NCI-H2081 treated with DMSO at 0.1 percent for 48 hours (cell line): Measurements from ENCODE around the gene METTL27.
"Not testable (repeated sequence)": the region's sequence is repeated elsewhere in the genome, so short reads cannot be mapped to it uniquely, and the experiment has no call there.

Experiments
- DNase-seq: peaks from one replicate; lab custom pipeline; 2025; lab: John Stamatoyannopoulos, UW

Gene METTL27, protein sequence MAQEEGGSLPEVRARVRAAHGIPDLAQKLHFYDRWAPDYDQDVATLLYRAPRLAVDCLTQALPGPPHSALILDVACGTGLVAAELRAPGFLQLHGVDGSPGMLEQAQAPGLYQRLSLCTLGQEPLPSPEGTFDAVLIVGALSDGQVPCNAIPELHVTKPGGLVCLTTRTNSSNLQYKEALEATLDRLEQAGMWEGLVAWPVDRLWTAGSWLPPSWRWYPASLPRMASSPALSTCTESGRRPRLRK

DNA sequence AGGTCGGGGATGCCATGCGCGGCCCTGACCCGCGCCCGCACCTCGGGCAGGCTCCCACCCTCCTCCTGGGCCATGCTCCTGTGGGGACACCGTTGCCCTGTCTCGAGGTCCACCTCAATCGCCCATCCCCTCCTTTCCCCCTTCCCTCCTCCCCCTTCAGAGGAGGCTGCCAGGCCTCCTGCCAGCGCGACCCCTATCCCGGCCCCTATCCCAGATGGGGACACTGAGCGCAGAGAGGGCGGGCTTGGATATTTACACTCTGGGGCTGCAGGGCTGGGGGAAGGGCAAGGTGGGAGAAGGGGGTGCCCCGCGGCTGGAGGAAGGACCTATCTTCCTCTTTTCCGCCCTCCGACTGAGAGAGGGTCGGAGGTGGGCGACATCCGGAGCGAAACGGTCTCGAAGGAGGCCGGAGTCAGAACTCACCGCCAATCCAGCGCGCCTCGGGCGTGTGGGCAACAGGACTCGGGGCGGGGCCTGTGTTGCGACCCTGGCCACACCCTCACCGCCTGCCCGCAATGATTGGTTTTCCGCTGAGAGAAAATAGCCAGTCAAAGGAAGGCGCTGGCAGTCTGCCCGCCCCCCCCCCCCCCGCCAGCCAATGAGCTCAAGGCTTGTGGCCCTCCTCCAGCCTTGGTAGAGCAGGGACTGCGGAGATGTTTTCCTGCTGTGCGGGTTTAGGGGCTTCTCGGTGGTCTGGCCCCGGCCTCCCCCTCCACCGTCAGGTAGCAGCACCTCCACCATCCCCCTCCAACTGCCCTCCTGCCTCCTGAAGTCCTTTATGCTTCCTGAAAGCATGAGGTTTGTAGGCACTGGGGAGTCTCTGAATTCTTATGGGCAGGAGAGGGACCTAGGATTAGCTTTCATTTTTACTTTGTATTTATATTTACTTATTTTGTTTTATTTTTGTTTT is at the start of gene METTL27:
TSS of gene METTL27 (minus strand) at position 450 of the 910 bp plus-strand sequence. CDS start at position 74, 376 bp downstream.
- peak; percentile 78 for DNase-seq

GRCh38 chr7:73891178-73891885 is 49.0 kb upstream of the METTL27 start:
- DNase-seq, result no peak

GRCh38 chr7:73890555-73891147 is 48.3 kb upstream of the METTL27 start:
- no peak for DNase-seq

GRCh38 chr7:73888959-73889358 is 46.6 kb upstream of the METTL27 start:
- DNase-seq, result no peak

DNA sequence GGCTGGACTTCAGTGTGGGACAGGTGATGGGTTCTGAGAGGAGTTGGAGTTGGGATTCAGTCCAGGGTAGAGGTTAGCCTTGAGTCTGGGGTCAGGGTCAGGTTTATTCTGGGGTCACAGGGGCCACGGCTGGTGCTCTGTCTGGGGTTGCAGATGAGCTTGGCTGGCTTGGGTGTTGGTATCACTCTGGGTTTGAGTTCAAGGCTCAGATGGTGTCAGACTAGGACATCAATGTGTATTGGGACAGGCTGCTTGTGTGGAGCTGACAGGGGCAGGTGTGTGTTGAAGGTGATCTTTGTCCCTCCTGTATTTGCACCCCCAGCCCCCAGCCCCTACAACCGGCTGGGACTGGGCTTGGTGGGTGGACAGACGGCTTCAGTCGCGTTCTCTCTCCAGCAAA is 45.4 kb upstream of the METTL27 start:
- DNase-seq, result no peak

GRCh38 chr7:73885975-73886798 is 43.9 kb upstream of the METTL27 start:
- no peak for DNase-seq

- no peak for DNase-seq
Observed at GRCh38 chr7:73885433-73885974, 43.2 kb upstream of the METTL27 start.

DNA sequence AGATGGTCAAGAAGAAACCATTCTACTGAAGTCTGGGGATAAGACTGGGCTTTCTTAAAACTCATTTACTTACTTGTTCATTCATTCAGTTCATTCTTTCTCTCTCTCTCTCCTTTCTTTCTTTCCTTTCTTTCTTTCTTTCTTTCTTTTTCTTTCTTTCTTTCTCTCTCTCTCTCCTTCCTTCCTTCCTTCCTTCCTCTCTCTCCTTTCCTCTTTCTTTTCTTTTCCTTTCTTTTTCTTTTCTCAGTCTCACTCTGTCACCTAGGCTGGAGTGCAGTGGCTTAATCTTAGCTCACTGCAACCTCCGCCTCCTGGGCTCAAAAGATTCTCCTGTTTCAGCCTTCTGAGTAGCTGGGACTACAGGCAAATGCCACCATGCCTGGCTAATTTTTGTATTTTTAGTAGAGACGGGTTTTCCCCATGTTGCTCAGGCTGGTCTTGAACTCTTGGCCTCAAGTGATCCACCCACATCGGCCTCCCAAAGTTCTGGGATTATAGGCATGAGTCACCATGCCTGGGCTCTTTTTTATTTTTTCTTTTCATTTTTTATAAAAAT is 42.6 kb upstream of the METTL27 start:
- not testable (repeated sequence) for DNase-seq

- no peak for DNase-seq
Observed at GRCh38 chr7:73882047-73882402, 39.7 kb upstream of the METTL27 start.

- no peak for DNase-seq
Observed at GRCh38 chr7:73881352-73882046, 39.2 kb upstream of the METTL27 start.

- no peak for DNase-seq
Observed at GRCh38 chr7:73880755-73881328, 38.5 kb upstream of the METTL27 start.

GRCh38 chr7:73879977-73880681 is 37.8 kb upstream of the METTL27 start:
- no peak for DNase-seq

DNA sequence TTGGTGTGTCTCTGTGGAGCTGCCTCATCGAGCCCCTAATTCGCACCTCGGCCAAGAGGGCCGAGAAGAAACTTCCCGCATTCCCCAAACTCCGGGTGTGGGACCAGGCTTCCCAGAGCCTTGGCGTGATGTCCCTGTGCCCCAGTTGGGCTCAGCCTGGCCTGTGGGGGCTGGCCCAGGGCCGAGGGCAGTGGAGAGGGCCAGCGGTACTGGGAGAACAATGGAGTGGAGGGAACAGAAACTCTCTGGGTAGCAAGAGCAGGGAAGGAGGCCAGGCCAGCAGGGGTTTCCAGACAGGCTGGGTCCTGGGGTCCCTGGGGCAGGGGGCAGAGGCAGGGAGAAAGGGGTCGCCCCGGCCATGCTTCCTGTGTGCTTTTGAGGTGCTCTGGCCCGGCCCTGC is 34.7 kb upstream of the METTL27 start:
- no peak for DNase-seq

GRCh38 chr7:73876361-73876760 is 34.0 kb upstream of the METTL27 start:
- DNase-seq, result no peak

DNA sequence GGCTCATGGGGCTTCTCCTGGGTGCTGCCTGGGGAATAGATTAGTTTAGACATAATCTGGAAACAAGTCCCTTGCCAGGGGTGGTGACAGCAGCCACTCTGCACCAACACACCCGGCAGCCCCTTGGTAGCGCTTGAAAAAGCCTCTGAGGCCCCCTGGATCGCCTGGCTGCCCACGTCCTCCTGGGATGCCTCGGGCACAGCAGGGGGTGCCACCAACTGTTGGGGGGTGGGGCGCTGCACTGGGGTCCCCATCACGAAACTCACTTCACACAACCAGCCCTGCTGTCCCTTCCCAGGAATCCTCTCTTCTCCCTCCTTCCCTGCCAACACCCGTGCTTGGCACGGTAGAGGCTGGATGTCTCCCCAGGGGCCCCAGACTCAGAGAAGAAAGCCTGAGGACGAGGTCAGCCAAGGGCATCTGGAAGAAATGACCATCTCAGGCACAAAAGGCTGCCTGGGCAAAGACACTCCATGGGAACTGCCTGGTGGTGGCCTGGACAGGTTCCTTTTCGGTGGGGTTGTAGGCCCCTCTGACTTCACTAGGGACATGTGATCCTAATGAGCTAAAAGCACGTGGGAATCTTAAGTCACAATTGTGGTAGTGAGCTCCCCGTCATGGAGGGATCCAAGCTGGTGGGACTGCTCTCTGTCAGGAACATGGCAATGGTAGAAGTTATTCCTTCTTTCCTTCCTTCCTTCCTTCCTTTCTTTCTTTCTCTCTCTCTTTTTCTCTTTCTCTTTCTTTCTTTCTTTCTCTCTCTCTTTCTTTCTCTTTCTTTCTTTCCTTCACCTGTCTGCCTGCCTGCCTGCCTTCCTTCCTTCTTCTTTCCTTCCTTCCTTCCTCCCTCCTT is 30.0 kb upstream of the METTL27 start:
- DNase-seq, result no peak

GRCh38 chr7:73871163-73872011 is 29.1 kb upstream of the METTL27 start:
- no peak for DNase-seq

DNA sequence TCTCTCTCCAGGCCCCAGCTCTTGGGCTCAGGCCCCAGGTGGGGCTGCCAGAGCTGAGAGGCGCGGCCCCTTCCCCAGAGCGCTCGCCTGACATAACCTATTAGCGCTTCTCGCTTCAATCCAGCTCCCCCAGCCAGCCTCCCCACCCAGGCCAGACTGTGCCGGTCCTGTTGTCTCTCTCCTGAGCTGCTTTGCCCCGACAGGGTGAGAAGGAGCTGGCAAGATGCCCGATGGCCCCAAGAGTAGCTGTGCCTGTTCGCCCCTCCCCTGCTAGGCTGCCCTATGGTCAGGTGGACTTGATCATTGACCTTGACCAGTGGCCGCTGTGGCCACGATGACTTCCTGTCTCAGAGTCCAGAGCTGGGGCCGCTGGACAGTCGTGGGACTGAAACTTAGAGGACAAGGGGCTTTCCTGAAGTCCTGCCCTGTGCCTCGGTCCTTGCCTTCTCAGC is 27.8 kb upstream of the METTL27 start:
- DNase-seq, result no peak
